Effector CD4-positive, alpha-beta T cell (primary cell): ENCODE measurements around the gene BPIFB2.

Experiments used
- DNase-seq: peaks from one replicate; pipeline ENCODE4 v3.0.0-alpha.2; 2020

BPIFB2 gene

GRCh38 chr20:32986331-32986966 is 21.1 kb upstream of the BPIFB2 start:
- no peak for DNase-seq

- DNase-seq = no peak
Observed at GRCh38 chr20:32987044-32987825, 20.3 kb upstream of the BPIFB2 start.

- no peak for DNase-seq
Observed at GRCh38 chr20:32988008-32988407, 19.5 kb upstream of the BPIFB2 start.

DNA sequence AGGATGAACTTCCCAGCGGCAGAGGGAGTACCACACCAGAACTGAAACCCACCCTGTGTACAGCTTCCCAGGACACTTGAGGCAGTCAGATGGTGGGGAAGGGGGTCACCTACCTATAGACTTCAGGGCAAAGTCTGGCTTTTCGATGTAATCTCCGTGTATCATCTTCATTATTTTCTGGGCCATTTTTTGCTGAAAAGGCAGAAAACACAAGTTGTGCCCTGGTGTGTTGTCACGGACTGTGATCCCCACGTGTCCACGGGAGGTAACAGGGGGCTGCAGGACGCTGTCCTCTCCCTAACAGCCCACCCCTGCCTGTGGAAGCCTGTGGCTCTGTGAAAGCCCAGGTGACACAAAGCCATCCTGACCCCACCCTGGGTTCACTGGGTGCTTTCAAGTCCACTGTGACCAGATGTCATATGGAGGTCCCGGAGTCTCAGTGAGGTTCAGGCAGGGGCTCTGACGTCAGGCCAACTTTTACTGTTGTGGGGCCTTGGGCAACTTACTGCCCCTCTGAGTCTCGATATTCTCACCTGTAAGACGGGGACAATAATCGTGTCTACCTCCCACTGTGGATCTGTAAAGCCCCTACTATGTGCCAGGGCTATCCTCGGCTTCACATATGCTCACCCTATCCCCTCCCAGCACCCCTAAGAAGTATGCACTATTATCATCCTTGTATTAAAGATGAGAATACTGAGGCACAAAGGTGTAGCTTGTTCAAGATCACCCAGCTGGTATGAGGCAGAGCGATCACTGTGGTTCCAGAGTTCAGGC is 17.8 kb upstream of the BPIFB2 start:
- DNase-seq = no peak

DNA sequence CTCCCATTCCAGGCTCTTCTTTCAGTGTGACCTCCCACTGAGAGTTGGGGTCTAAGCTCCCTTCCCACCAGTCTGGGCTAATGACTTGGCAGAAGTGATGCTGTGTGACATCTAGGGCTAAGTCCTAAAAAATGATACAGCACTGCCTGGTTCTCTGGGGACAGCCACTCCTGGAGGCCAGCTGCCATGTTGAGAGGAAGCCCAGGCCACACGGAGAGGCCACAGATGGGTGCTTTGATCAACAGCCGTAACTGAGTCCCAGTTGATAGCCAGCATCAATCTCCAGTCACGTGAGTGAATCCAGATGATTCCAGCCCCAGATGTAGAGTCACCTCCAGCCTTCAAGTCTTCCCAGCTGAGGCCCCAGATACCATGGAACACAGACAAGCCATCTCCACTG is 17.1 kb upstream of the BPIFB2 start:
- DNase-seq = no peak

DNA sequence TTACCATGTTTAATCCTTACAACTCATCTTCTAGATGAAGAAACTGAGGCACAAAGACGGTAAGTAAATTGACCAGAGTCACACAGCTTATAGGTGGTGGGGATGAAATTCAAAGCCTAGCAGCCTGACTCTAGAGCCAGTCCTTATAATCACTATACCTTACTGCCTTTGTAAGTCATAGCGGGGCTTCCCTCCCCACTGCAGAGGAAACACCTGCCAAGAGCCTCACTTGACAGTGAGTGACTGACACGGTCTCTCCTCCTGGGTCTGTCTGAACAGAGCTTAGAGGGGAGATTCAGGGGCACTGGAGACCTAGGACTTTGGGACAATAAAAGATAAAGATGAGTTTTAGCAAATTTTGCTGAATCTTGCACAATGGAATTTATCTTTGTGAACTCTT is 16.1 kb upstream of the BPIFB2 start:
- no peak for DNase-seq

- DNase-seq = no peak
Observed at GRCh38 chr20:32991792-32992641, 15.5 kb upstream of the BPIFB2 start.

GRCh38 chr20:32993496-32994050 is 13.9 kb upstream of the BPIFB2 start:
- DNase-seq = no peak

DNA sequence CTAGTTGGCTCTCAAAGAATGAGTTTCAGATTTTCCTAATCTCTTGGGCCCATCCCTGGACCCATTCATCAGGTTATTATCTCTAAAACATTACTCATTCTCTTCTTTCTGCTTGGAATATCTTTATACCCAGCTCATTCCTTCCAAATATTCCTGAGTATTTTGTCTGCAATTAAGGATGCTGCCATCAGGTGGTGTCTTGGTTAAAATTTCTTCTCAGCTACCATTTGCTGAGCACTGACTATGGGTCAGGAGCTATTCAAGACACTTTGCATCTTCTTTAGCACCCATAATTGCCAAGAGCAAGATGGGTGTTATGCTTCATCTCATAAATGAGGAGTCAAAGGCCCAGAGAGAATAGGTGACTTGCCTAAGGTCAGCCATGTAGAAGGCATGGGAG is 11.7 kb upstream of the BPIFB2 start:
- DNase-seq = no peak

GRCh38 chr20:32997431-32997830 is 10.1 kb upstream of the BPIFB2 start:
- no peak for DNase-seq

GRCh38 chr20:32999603-33000250 is 7.8 kb upstream of the BPIFB2 start:
- DNase-seq = no peak

DNA sequence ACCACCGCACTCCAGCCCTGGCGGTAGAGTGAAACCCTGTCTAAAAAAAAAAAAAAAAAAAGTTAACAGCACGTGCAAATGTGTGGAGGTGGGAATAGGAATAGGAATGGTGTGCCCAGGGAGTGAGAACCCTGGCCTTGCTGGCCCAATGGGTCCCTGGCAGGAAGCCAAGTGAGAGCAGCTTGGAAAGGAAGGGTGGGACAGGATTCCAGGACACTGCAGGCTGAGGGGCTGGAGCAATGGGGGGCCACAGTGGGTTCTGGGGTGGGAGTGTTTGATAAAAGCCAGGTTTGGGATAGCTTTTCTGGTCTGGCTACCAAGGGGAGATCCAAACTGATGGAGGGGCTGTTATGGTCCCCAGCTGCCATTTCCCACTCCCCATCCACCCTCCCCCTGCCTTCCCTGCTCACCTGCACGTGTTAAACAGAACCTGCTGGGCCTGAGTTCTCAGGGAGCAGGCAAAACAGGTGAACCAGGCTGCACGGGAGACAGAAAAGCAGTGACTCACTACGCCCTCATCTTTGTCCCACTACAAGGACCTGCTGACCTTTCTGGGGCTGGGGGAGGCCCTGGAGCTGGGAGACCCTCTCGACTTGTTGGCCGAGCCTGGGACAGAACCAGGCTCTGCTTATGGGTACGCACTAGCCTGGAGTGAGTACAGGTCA is 6.6 kb upstream of the BPIFB2 start:
- DNase-seq = no peak

GRCh38 chr20:33002087-33002808 is 5.3 kb upstream of the BPIFB2 start:
- DNase-seq = no peak

GRCh38 chr20:33004141-33004751 is 3.3 kb upstream of the BPIFB2 start, which contains the start of gene SUN5:
SUN5 (minus strand) TSS chr20:33004433; CDS start chr20:33004340, 93 bp downstream.
- no peak for DNase-seq

- no peak for DNase-seq
Observed at GRCh38 chr20:33005132-33005566, 2.4 kb upstream of the BPIFB2 start.

- DNase-seq = no peak
Observed at GRCh38 chr20:33005908-33006775, 1.4 kb upstream of the BPIFB2 start.

DNA sequence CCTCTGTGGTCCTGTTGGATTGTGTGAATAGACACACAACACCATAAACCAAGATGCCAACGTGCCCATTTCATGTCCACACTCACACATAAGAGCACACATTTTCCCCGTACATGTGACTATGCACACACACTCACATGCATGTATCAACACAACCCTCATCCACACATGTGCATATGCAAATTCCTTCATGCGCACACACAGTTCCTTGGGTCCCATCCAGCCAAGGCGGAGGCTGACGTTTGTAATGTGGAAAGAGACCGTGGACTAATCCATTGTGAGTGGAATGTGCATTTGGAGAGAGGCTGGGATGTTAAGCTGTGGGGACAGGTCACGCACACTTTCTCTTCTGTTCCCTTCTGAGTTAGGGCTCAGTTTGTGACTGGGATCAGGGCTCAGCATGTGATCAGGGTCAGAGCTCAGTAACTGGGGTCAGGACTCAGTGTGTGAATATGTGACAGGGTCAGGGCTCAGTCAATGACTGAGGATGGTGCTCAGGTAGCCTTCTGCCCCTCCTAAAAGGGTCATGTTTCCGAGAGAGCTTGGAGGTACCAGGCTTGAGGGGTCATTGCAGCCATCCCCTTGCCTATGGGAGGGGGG is 628 bp upstream of the BPIFB2 start:
- DNase-seq = no peak
